Fibroblast of villous mesenchyme (primary cell): ENCODE data around the gene HAUS3. TPM values are rescaled to one million over a fixed set of nuclear protein-coding genes. Genes with fewer than 3 reads are reported as not detected.
"Not testable (repeated sequence)": the region's sequence is repeated elsewhere in the genome, so short reads cannot be mapped to it uniquely, and the experiment has no call there.

ENCODE experiments used
- DNase-seq: peaks from one replicate; pipeline ENCODE4 v3.0.0-alpha.2; 2010; ENCODE audit warnings: low read depth
- H3K4me3 ChIP-seq: 2 replicates; pipeline ENCODE4 v1.5.1; 2011; ENCODE audit warnings: low read depth, mild to moderate bottlenecking, low read length
- CTCF ChIP-seq: IDR thresholded peaks from 2 replicates; pipeline ENCODE4 v1.5.1; 2012; ENCODE audit warnings: low read depth, mild to moderate bottlenecking, low read length; ENCODE audit not compliant: insufficient read depth
- total RNA-seq: library from RNA; depleted of rRNA; stranded (reverse); fragments of >200 nt; gene quantifications from 2 replicates; pipeline ENCODE4 v1.2.3, GENCODE V29; 2012

Gene HAUS3
- total RNA-seq, 1 donor, result 9.1 TPM

DNA sequence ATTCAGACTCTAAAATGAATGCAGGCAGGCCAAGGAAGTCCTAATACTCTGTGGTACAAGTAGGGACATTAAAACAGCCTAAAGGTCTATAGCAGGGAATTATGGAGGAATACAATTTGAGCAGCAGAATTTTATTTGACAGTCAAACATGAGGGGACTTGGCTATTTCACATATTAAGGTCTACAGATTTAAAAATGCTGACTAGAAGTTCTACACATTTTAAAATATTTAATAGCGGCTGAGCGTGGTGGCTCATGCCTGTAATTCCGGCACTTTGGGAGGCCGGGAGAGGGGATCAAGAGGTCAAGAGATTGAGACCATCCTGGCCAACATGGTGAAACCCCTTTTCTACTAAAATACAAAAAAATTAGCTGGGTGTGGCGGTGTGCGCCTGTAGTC lies 10.8 kb downstream of the HAUS3 start:
- H3K4me3 ChIP-seq, result no peak overlapping the region
- no peak for DNase-seq
- TF ChIP-seq CTCF, result no peak

DNA sequence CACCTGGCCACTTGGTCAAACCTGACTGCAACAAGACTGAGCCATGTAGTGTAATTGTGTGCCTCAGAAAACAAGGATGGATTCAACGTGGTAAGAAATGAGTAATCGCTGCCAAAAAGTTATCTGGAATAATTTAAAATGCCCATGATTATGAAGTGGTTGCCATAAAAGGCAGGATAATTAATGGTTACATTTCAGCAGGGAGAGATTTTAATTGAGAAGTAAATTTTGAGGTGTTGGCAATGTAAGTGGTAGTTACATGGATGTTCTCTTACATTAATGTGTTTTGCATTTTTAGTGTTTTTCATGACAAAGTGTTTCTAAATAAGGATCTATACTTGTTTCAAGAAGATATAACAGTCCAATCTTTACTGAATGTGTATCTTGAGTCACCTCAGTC lies 15.7 kb downstream of the HAUS3 start:
- TF ChIP-seq CTCF, result no peak
- DNase-seq, result no peak
- no peak overlapping the region for H3K4me3 ChIP-seq

GRCh38 chr4:2222838-2223237 lies 19.1 kb downstream of the HAUS3 start:
- DNase-seq, result no peak
- H3K4me3 ChIP-seq, result no peak overlapping the region
- no peak for TF ChIP-seq CTCF

GRCh38 chr4:2221378-2221777 lies 20.5 kb downstream of the HAUS3 start:
- DNase-seq, H3K4me3 ChIP-seq: not testable (repeated sequence)

GRCh38 chr4:2220016-2220630 lies 21.8 kb downstream of the HAUS3 start:
- peak; percentile 97 for TF ChIP-seq CTCF
- peak; percentile 71 for DNase-seq
- no peak overlapping the region for H3K4me3 ChIP-seq

- no peak overlapping the region for H3K4me3 ChIP-seq
- no peak for TF ChIP-seq CTCF
- no peak for DNase-seq
Measured at GRCh38 chr4:2219233-2219760, 22.6 kb downstream of the HAUS3 start.

- no peak for DNase-seq
- no peak for TF ChIP-seq CTCF
- H3K4me3 ChIP-seq, result no peak overlapping the region
Measured at GRCh38 chr4:2218436-2218835, 23.5 kb downstream of the HAUS3 start.
